GM18873 (cell line): ENCODE results near the gene LRRC70.
"Not testable (repeated sequence)": the region's sequence is repeated elsewhere in the genome, so short reads cannot be mapped to it uniquely, and the experiment has no call there.

Source experiments
- ATAC-seq: cut with Tn5 transposase; IDR thresholded peaks from one replicate; pipeline ENCODE4 v1.9.1; 2021; ENCODE audit warnings: mild to moderate bottlenecking, moderate library complexity, moderate number of reproducible peaks; ENCODE audit not compliant: unreplicated experiment, low FRiP score

Gene LRRC70

DNA sequence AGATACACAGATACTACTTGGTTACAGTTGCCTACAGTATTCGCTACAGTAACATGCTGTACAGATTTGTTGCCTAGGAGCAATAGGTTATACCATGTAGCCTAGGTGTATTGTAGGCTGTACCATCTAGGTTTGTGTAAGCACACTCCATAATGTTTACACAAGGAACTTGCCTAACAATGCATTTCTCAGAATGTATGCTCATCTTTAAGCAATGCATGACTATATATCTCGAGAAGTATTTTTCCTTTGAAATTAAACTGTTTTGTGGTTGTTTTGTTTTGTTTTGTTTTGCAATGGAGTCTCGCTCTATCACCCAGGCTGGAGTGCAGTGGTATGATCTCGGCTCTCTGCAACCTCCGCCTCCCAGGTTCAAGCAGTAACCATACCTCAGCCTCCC, 25.3 kb downstream of the LRRC70 start:
- ATAC-seq = no peak

DNA sequence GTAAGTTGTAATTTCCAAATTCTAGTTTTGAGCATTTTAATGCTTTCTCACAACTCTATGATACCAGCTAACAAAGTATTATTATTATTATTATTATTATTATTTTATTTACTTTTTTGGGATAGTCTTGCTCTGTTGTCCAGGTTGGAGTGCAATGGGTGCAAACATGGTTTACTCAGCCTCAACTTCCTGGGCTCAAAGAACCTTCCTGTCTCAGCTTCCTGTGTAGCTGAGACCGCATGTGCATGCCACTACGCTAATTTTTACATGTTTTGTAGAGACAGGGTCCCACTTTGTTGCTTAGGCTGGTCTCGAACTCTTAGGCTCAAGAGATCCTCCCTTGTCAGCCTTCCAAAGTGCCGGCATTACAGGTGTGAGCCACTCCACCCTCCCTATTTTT, 27.0 kb downstream of the LRRC70 start:
- ATAC-seq = no peak

DNA sequence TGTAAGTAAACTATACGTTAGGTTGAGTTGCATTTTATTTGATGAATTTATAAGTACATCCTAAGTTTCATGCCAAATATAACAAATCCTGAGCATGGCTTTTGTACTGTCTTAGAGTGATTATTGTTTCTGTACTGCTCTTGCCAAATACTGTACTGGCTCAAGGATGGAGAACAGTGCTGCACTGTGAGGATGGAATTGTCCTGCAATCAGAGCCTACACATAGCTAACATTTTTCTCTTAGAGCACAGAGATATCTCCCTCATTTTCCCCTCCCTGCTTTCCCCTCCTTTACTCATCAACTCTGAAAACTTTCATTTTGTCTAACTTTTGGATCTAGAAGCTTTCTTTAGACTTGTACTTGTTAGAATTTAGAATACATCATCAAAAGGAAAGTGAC, 28.3 kb downstream of the LRRC70 start:
- ATAC-seq = no peak

DNA sequence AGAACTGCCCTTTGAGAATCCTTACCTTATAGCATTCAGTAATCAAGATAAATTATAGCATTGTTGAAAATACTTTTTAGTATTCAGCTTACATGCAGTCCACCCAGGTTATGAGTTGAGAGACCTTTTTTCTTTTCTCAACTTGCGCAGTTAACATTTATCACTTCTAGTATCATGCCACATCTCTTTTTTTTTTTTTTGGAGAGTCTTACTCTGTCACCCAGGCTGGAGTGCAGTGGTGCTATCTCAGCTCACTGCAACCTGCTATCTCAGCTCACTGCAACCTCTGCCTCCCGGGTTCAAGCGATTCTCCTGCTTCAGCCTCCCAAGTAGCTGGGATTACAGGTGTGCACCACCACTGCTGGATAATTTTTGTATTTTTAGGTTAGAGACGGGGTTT, 29.0 kb downstream of the LRRC70 start:
- ATAC-seq = no peak

DNA sequence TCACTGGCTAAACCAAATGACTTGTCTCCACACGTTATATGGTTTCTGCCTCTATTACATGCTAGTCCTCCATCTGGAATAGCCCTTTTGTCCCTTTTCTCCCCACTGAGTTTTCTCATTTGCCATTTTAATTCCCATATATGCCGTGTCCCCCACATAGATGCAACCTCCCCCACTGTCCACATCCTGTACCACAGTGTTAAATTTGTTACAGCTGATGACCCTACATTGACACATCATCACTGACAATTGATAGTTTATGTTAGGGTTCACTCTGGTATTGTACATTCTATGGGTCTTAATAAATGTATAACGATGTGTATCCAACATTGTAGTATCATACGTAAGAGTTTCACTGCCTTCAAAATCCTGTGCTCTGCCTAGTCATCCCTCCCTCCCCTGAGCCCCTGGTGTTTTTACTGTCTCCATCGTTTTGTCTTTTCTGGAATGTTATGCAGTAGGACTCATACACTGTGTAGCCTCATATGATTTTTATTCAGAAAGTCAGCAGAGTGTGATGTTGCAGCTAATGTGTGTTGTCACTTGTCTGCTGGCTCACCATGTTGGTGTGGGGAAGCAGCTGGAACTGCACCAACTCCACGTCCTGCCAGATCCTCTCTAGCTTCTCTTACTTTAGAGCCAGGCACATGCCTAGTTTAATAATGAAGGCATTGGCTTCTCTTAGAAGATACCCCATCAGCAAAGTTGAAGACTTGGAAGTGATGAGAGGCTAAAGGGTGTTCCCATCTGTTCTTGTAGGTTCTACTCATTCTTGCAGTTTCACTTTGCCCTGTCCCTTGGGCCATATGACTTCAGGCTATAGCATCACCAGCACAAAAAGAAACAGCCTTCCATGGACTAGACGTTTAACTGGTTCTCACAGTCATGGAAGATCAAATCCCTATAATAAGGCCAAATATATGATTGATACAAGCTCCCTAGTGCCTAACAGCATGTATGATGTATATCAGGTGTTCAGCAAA, 30.2 kb downstream of the LRRC70 start:
- no peak for ATAC-seq

DNA sequence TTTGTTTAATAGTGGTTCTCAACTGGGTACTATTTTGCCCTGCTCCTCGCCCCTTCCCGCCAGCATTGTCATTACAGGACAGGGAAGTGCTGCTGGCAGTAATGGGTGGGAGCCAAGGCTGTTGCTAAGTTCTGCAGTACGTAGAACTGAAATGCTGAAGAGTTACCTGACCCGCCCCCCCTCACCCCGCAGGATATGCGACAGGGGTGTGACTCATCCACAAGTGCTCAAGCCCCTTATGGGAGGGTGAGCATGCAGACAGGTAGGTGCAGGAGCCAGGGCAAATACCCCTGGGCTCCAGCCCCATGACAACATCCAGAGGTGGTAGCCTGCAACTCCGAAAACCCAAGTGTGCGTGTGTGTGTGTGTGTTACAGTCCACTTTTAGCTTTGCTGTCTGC, 35.7 kb downstream of the LRRC70 start:
- no peak for ATAC-seq

DNA sequence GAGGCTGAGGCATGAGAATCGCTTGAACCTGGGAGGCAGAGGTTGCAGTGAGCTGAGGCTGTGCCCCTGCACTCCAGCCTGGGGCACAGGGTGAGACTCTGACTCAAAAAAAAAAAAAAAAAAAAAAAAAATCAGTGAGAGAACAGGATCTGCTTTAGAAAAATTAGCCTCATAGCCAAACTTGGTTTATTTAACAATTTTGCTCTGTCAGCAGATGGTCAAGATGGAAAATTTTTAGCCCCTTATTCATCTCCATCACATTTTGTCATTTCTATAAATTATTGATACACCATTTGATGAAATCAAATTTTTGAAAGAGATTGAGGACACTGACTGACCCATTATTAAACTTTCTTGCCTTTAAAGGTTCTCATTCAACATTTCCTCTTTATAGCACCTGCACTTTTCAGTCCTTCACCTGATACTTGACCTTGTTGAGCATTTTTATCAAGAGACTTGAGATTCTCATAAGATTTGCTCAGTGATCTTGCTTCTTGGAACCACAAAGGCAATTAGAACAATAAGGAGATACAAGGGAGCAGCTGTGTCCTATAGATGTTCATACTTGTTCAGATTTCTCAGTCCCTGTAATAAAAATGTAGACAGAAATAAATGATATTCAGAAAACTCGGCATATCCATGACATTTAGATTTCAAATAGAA, 38.1 kb downstream of the LRRC70 start:
- ATAC-seq = no peak

DNA sequence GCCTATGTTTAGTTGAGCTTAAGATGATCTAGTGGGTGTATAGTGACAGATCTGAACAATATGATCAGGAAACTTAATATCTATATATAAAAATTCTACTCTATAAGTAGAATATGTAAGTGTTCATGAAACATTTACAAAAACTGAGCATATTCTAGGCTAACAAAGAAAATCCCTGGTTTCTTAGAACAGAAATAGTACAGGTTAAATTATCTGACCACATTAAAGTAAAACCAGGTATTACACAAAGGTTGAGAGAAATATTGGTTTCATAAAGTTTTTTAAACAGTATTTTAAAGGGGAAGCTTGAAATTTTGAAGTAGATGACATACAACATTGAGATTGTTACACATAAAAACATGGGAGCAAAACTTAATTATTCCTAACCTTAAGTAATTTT, 39.3 kb downstream of the LRRC70 start:
- ATAC-seq = no peak

DNA sequence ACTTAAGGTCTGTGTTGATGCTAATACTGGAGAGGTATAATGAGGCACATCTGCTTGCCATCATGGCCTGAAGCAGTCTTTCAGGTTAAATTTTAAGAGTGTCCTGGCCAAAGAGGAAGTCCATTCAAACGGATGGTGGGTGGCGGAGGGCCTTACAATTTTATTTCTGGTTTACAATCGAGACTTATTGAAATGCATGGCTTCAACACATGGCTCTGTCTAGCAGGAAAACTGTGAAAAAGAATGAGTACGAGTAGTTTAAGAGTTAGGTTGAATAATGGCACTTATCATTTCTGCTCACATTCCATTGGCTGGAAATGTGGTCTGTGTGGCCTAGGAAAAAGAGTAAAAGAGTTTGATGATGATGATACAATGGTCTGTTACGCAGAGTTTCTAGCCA, 42.1 kb downstream of the LRRC70 start:
- ATAC-seq = no peak

DNA sequence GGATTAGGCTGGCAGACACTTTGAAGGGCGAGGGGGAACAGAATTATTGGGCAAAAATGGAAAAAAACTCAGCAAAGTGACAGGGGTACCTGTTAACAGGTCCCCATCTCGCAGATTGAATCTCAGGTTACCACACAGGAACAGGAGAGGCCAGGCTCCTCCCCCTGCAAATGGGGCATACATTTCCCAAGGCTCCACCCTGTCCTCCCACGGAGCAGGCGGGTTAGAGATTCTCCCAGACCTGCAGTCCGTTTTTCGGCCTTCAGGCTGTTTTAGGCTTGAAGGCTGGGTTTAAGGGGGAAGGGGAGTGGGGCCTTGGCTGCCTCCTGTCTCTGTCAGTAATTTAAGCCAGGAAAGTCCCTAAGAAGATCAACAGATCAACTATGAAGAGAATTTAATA, 42.7 kb downstream of the LRRC70 start:
- no peak for ATAC-seq

DNA sequence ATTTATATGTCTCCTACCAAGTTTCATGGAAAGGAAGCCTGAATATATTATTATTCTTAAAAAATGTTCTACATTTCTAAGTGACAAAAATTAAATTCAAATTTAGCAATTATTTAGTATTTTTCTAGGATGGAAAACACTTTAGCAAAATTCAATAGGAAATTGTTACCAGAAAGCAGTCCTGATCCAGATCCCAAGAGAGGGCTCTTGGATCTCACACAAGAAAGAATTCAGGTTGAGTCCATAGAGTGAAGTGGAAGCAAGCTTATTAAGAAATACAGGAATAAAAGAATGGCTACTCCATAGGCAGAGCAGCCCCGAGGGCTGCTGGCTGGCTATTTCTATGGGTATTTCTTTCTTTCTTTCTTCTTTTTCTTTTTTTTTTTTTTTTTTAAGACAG, 44.7 kb downstream of the LRRC70 start:
- ATAC-seq = no peak

DNA sequence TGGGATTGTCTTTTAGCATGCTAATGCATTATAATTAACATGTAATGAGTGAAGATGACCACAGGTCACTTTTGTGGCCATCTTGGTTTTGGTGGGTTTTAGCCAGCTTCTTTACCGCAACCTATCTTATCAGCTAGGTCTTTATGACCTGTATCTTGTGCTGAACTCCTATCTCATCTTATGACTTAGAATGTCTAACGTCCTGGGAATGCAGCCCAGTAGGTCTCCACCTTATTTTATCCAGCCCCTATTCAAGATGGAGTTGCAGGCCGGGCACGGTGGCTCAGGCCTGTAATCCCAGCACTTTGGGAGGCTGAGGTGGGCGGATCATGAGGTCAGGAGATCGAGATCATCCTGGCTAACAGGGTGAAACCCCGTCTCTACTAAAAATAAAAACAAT, 45.8 kb downstream of the LRRC70 start:
- ATAC-seq = not testable (repeated sequence)

DNA sequence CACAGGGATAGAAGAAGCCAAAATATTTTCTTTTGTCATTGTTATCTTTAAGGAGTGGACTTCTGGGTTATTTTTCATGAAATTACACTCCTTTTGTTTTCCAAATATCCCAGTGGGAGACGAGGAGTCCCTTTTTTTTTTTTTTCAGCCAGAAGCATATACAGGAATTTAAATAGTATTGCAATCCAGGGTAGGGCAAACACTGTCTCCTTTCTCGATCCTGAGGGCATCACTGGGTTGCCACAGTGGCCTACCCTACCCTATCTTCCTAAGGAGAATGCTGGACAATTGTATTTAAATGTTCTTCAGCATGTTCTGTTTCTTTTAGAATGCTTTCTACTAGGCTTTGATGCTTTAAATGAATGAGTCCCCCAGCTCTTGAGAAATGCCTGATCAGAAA, 47.9 kb downstream of the LRRC70 start:
- ATAC-seq = no peak

DNA sequence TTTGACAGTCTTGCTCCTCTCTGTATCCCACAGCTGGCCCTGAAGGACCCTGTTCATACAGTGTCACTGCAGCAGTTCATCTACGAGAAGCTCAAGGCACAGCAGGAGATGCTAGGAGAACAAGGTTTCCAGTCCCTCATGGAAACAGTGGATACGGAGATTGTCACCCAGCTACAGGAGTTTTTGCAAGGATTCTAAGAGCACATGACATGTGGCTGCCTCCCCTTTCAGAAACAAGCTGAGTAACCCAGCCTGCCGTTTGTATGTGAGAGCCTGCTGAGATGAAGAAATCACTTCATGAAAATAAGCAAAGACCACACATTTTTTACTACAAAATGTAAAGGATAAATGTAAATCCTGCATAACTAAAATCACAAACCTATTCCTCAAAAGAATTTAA, 48.5 kb downstream of the LRRC70 start:
- no peak for ATAC-seq

DNA sequence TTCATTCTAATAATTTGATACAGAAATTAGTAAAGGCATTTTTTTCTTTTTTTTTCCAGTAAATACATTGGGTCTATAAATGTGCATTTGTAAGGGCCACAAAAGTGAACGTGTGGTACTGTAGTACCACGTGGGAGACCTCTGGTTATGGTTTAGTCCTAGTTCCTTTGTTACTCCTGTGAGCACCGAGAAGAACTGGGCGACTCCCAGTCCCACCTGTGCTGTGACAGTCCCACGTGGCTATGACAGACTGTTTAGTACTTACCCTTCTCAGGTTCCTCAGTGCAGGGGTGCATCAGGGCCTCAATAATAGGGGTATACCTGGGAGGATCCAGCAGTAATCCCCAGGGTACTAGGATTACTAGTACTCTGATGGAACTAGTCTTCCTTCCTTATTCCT, 49.3 kb downstream of the LRRC70 start:
- no peak for ATAC-seq
